ENCODE results near the gene WBP2NL. TPM values are rescaled to one million over a fixed set of nuclear protein-coding genes. Genes with fewer than 3 reads are reported as not detected.
A peak's percentile ranks its signal among the peaks of the same experiment; 100 is the strongest.

WBP2NL gene
- total RNA-seq, 1 experiment from 2014 or later = 0.22 TPM

GRCh38 chr22:42061041-42061440 lies 62.5 kb downstream of the WBP2NL start:
- H4K20me1 ChIP-seq (ENCODE audit: control insufficient read depth, insufficient read depth, insufficient read length) = peaks cover 5% of the 10 kb centered on the region
- H3K56ac ChIP-seq (ENCODE audit: insufficient read length, low read depth, low read length) = no peak overlapping the region
- no peak overlapping the region for H3K4me2 ChIP-seq (ENCODE audit: insufficient read depth, insufficient read length, low read length)
- no peaks in the 10 kb centered on the region for H3K27me3 ChIP-seq (ENCODE audit: insufficient read depth, low read length)
- Mint-ChIP-seq H3K4me3 (no peak overlapping the region), H3K36me3 (ENCODE audit: insufficient read depth in 1 of 3, low read depth in 3 of 3) (peaks cover 39 to 68% (median 65%) of the 10 kb centered on the region in 3 experiments), H3K9me3 (peaks cover 19 to 20% of the 10 kb centered on the region in 2 experiments), H3K27me3 (ENCODE audit: low read depth) (peaks cover 7% of the 10 kb centered on the region), H3K4me1 (peaks cover 13% of the 10 kb centered on the region in 2 experiments), H3K27ac (peak overlapping the region in 1 of 3 experiments; percentile 23; a peak in 1 of 7 replicates)
- no peaks in the 10 kb centered on the region for H3K79me1 ChIP-seq (ENCODE audit: insufficient read depth, low read depth, low read length, poor library complexity, severe bottlenecking)
- no peak overlapping the region for H2BK12ac ChIP-seq (ENCODE audit: insufficient read length, low read depth, low read length)
- no peaks in the 10 kb centered on the region for H3K23me2 ChIP-seq (ENCODE audit: insufficient read length, low read depth, low read length, poor library complexity, severe bottlenecking)
- H3T11ph ChIP-seq (ENCODE audit: low read length) = no peak overlapping the region
- H2AK5ac ChIP-seq (ENCODE audit: insufficient read length, low read length) = no peak overlapping the region
- H3K18ac ChIP-seq (ENCODE audit: insufficient read length, low read depth, low read length) = no peak overlapping the region
- no CpG with 5 or more reads among the region's 7 CpGs for WGBS (ENCODE audit: extremely low coverage, insufficient read length, low lambda C conversion rate)
- no peak overlapping the region for H2BK20ac ChIP-seq (ENCODE audit: low read depth, low read length, poor library complexity, severe bottlenecking)
- H2BK120ac ChIP-seq (ENCODE audit: low read depth, low read length, poor library complexity, severe bottlenecking) = no peak overlapping the region
- H3K27ac ChIP-seq (ENCODE audit: insufficient read length, low read depth, low read length) = no peak overlapping the region
- no peak overlapping the region for H4K91ac ChIP-seq (ENCODE audit: insufficient read length, low read depth, low read length)
- no peak overlapping the region for H2AFZ ChIP-seq (ENCODE audit: low read length)
- H3K9ac ChIP-seq (ENCODE audit: extremely low read depth, insufficient read length, low read length) = no peak overlapping the region
- H3K4me1 ChIP-seq (ENCODE audit: insufficient read depth, low read length) = peaks cover 10% of the 10 kb centered on the region; the same call in 1 of the 2 replicates
- H3K23ac ChIP-seq (ENCODE audit: insufficient read length, low read depth, low read length) = no peak overlapping the region
- no peak for DNase-seq
- no peaks in the 10 kb centered on the region for H3K79me2 ChIP-seq (ENCODE audit: insufficient read depth, low read length)
- TF ChIP-seq, protein P1, sequence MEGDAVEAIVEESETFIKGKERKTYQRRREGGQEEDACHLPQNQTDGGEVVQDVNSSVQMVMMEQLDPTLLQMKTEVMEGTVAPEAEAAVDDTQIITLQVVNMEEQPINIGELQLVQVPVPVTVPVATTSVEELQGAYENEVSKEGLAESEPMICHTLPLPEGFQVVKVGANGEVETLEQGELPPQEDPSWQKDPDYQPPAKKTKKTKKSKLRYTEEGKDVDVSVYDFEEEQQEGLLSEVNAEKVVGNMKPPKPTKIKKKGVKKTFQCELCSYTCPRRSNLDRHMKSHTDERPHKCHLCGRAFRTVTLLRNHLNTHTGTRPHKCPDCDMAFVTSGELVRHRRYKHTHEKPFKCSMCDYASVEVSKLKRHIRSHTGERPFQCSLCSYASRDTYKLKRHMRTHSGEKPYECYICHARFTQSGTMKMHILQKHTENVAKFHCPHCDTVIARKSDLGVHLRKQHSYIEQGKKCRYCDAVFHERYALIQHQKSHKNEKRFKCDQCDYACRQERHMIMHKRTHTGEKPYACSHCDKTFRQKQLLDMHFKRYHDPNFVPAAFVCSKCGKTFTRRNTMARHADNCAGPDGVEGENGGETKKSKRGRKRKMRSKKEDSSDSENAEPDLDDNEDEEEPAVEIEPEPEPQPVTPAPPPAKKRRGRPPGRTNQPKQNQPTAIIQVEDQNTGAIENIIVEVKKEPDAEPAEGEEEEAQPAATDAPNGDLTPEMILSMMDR (conservative IDR thresholded peaks at IDR 0.05) = no peak
- H2BK15ac ChIP-seq (ENCODE audit: low read depth, low read length) = no peak overlapping the region
- H3K14ac ChIP-seq (ENCODE audit: insufficient read depth, low read length) = no peak overlapping the region
- H3K9me3 ChIP-seq (ENCODE audit: control insufficient read depth, low read depth, low read length) = no peaks in the 10 kb centered on the region
- no peak overlapping the region for H4K5ac ChIP-seq (ENCODE audit: insufficient read length, low read depth, low read length)
- no peak overlapping the region for H4K8ac ChIP-seq (replicated peaks; ENCODE audit: insufficient read length, low read depth, low read length)
- no peak overlapping the region for H3K4ac ChIP-seq (ENCODE audit: low read depth, low read length)
- H2BK5ac ChIP-seq (ENCODE audit: insufficient read length, low read length) = no peak overlapping the region
